ENCODE measurements around the gene HOMER3.

HOMER3 gene

DNA sequence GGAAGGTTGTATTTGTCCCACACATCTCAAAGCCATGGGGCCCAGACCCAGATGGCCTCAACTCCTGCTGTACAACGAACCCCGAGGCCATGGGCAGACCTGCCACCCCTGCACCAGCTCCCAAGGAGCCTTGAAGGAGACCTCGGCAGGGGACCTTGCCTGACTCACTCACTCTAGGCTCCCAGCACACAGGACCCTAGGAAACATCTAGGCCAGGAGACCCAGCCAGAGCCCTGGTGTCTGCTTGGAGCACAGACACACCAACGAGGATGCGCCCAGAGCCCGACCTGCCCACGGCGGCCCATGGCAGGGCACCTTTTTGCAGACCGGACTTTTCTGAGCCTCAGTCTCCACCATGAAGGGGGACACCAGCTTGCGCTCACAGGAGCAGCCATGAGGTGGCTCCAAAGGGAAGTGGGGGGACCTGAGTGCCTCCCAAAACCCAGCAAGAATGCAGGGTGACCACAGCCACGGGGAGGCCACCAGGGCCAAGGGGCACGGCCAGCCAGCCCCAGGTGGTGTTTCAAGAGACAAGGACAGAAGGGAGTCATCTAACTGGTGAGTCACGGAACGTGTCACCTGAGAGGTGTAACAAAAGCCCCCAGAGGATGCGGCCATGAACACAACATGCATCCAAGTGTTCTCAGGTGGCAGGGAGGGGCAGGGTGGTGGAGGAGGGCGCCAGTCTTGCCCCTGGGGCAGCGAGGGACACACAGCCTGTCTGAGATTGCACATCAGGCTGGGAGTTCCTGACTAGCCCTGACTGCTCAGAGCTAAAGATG, 40.1 kb downstream of the HOMER3 start:
- no peak for DNase-seq

DNA sequence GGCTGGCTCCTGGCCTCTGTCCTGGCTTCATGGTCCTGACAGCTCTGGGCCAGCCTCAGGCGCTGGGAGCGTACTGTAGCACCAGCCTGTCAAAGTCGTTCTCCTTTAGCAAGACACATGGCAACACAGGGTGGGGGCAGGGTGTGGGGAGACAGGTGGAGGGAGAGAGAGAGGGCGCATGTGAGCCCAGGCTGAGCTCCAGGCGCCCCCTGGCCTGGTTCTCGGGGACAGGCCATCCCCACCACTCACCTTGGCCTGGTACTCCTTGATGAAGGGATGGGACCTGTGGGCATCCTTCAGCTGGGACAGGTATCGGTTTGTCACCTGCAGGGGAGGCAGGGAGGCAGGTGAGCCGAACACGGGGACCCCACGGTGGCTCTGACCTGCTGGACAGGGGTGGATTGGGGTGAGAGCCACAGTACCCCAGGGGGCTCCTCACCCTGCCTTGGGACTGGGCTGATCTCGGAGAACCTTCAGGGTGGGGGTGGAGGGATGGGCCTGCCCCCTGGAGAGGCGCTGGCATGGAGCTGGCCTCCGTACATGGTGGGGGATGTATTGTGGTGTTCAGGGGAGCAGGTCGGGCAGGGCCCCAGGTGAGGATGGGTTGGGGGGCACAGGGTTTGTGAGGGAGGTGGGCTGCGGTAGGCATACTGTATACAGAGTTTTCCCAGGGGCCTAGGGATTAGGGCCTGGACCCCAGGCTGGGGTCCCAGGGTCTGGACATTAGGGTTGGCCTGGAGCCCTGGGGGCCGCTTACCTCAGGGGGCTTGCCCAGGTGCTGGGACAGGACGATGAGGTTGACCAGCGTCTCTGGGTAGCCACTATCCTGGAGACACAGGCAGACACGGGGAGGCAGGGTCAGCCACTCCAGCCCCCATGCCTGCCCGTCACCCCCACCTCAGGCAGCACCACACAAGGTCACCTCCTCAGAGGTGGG, 41.1 kb downstream of the HOMER3 start:
- no peak for DNase-seq

DNA sequence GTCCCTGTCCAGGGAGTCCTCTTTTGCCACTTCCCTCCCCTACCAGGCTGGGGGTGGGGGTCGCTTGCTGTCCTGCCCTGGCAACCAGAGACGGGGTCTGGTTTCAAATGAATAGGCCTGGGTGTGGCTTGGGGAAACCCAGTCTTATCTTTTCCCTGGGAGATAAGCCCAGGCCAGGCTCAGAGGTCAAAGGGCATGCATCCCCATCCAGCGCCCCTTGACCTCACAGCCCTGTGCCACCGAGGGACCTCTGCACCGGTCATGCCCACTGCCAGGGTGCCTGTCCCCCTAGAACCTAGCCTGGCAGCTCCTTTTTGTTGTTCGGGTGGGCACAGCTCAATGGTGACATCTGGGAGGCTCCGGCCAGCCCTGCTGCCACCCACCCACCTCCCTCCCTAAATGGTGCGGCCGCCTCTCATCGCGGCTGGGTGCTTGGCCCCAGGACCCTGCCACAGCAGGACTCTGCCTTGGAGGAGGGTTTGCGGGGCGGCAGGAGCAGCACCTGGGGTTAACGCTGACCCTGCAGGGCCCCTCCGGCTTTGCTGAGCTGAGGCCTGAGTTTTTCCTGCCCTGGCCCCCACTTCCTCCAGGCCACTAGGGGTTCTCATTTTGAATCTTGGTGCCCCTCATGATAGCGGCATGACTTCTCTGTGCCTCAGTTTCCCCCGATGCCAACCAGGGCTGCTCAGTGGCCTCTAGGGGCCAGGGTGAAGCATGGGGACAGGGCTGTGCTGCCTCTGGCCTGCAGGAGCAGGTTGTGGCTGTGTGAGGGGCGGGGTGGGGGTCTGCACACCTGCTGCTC, 42.2 kb downstream of the HOMER3 start:
- no peak for DNase-seq

DNA sequence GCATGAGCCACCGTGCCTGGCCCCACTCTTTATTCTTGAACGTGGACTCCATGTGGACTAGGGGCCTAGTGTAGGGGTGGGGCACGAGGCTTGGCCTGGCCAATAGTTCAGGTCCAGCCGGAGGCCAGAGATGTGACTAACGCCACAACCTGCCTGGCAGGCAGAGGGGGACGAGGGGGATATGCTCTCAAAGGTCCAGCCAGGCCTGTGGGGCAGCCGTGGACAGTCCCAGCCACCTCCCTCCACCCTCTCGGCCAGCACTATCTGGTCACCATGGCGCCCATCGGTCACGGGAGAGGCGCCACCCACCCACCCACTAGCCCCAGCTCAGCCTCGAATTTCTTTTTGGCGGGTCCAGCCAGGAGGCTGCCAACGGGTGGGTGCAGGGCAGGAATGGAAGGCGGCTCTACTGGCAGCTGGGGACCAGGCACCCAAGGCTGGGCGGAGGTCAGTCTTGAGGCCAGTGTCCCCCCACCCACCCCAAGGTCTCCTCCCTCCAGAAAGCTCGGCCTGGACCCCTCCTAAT, 42.9 kb downstream of the HOMER3 start:
- DNase-seq, result no peak

- no peak for DNase-seq
Measured at GRCh38 chr19:18897094-18898029, 43.7 kb downstream of the HOMER3 start.

- no peak for DNase-seq
Measured at GRCh38 chr19:18896421-18896841, 44.6 kb downstream of the HOMER3 start.

DNA sequence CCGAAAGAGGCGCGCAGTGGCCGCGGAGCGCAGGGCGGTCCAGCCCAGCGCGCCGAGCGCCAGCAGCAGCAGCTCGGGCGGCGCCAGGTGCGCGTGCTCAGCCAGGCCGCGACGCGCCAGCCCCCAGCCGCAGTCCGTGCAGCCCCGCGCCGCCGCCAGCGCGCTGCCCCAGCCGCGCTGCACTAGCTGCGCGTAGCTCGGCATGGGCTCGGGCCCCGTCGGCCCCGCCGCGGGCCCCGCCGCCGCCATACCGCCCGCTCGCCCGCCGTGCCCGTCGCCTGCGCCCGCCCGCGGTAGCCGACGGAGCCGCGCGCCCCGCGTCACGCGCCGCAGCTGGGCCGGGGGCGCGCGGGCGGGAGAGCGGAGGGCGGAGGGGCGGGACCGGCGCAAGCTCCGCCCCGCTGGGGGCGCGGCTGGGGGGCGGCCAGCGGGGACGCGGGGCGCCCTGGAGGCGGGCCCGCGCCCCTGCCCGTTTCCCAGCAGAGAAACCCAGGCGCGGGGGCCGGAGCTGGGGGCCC, 45.1 kb downstream of the HOMER3 start, which contains the start of gene CERS1:
Gene CERS1, minus strand, starts transcription at position 335 of the 518 bp plus-strand sequence. Its CDS starts 86 bp downstream, at position 249.
- DNase-seq, result no peak

- DNase-seq, result no peak
Measured at GRCh38 chr19:18895038-18895823, 45.8 kb downstream of the HOMER3 start.

DNA sequence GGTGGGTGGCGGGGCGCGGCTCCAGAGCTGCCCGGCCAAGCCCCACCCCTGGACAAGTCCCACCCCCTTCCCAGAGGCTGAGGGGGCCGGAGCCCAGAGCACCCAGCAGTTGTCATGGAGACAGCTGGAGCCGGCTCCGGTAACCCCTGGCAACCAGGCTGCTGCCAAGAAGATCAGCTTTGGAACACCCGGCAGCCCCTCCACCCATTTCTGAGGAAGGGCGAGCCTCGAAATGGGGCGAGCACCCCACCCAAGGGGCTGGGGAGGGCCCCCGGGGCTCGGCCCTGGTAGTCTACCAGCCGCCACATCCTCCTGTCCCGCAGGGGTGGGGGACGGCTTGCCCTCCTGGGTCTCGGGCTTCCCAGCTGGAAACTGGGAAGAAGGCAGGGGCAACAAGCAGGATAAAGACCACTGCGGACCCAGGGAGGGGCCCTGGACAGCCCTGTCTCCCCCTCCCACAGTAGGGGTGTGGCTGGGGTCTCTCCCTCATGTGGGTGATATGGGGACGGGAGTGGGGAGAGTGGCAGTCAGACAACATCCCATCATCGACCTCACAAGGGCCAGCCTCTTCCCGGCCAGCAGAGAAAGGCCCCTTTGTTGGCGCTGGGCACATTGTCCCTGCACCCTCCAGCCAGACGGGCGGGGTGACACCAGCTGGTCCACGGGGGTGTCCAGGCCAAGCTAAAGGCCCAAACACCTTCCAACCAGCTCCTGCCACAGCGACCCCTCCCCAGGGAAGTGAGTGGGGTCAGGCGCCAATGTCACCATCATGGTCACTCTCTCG, 46.6 kb downstream of the HOMER3 start:
- DNase-seq, result peak; percentile 2

DNA sequence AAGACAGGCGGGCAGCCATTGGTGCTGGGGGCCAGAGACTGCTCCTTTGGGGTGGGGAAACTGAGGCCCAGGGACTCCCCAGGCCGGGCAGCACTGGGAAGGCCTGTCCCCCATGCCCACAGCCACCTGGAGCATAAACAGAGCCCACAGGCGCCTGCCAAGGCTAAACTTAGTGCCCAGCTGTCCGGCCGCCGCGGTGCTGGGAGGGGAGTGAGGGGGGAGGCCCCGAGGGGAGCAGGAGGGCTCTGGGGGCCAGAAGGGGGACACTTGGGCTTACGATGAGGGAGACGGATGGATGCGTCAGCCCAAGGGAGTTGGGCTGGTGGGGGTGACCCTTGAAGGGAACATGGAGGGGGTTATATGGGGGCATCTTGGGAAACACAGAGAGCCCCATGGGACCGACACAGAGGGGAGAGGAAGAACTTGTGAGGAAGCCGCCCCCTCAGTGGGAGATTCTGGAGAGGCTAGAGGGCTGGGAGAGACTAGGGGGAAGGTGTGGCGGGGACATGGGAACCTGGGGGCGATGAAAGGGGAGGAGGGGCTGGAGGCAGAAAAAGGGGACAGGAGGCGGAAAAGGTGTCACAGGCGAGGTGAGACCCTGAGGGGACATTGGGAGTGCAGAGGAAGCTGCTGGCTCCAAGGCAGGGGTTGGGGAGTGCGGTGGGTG, 47.3 kb downstream of the HOMER3 start:
- no peak for DNase-seq

DNA sequence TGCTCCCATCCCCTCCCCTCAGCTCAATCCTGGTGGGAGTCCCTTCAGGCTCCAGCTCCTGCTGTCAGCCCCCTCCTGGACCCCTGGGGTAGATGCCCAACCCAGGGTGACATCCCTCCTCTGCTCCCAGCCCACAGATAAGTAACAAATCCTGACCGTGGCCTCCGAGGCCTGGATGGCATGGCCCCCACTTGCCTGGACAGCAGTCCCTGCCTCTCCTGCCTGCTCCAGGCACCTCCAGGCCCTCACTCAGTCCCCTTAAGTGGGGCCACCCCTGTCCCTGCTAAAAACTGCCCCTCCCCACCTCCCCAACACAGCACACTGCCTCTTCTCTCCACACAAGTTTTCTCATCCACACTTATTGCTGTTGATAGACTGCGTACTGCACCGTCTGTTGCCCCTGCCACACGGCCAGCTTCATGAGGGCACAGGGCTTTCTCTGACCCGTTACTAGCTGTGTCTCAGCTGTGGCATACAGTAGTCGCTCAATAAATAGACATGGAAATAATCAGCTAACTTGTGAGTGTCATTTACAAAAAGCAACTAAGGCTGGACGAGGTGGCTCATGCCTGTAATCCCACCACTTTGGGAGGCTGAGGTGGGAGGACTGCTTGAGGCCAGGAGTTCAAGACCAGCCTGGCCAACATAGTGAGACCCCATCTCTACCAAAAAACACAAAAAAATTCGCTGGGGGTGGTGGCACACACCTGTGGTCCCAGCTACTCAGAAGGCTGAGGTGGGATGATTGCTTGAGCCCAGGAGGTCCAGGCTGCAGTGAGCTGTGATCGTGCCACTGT, 50.9 kb downstream of the HOMER3 start:
- no peak for DNase-seq

DNA sequence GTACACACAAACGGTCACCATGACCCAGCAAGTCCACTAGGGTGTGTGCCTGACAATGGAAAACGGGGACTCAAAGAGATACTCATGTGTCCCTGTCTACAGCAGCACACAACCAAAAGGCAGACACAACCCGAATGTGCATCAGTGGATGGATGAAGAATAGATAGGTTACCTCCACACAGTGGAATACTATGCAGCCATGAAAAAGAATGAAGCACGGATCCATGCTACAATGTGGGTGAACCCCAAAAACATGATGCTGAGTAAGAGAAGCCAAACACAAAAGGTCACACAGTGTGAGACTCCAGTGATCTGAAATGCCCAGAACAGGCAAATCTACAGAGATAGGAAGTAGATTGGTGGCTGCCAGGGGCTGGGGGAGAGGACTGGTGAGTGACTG, 54.0 kb downstream of the HOMER3 start:
- DNase-seq, result no peak

DNA sequence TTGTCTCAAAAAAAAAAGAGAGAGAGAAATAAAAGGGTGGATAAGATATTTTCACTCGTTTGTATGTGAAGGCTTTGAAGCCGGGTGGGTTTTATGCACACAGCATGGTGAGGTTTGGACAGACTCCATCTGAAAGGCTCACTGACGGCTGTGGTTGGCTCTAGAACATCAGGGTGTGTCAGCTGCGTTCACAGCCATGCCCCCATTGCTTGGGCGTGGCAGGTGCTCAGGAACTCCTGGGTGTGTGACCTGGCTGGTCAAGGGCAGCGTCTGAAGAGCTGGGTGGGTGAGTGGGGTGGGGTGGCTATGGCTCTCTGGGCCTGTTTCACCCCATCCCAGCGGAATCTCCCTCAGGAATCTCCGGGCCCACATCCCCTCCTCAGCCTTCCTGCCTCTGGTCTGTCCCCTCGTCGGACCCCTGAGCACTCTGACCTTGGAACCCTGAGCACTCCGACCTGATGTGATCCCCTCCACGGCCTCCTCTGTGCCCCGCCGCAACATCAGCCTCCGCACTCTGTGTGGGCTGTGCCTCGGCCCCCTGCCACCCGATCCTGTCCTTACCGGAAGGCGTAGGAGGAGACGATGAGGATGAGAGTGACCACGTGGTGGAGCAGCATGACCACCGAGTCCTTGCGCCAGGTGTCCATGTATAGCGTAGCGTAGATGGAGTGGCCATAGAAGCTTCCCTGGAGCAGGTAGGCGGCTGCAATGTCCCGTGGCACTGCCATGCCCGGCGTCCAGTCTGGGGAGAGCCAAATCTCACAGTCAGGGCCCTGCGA, 57.3 kb downstream of the HOMER3 start:
- no peak for DNase-seq

- no peak for DNase-seq
Measured at GRCh38 chr19:18881491-18881890, 59.5 kb downstream of the HOMER3 start.

DNA sequence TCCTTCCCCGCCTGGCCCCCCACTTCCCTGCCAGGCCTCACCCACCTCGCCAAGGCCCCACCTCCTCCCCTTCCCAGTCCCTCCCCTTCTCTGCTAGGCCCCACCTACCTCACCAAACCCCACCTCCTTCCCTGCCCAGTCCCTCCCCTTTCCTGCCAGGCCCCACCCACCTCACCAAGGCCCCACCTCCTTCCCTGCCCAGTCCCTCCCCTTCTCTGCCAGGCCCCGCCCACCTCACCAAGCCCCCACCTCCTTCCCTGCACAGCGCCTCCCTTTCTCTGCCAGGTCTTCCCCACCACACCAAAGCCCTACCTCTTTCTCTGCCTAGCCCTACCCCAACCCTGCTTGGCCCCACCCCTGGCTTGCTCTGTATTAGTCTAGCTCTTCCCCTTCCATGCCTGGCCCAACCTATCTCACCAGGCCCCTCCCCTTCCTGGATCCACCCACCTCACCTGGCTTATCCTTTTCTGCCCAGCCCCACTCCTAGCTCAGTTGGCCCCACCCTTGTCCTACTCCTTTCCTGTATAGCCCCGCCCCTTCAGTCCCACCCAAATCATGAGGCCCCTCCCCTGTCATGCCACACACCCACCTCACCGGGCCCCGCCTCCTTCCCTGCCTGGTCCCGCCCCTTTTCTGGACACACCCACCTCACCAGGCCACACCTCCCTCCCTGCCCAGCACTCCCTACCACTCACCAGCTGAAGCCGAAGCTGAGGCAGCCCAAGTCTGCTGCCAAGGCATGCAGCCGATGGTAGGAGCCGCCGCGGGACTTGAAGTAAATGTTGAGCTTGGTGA, 61.2 kb downstream of the HOMER3 start:
- peak; percentile 72 for DNase-seq
